GM23338 (cell line): ENCODE measurements around the gene SHISA3. TPM values are rescaled to one million over a fixed set of nuclear protein-coding genes. Genes with fewer than 3 reads are reported as not detected.

ENCODE experiments used
- ATAC-seq: fragments of 200-7000 bp; cut with Tn5 transposase; 3 replicates; pipeline ENCODE4 v1.9.1; 2020
- DNase-seq: peaks from one replicate; pipeline ENCODE4 v3.0.0-alpha.2; 2015; ENCODE audit warnings: low spot score
- H2AFZ ChIP-seq: fragments of 200-600 bp; sonication (generic); 2 replicates; pipeline ENCODE4 v1.8.0; 2016; ENCODE audit warnings: antibody characterized with exemption, mild to moderate bottlenecking, moderate library complexity
- H3F3A ChIP-seq: fragments of 200-600 bp; sonication (generic); replicated peaks from 2 replicates; pipeline ENCODE4 v1.8.0; 2017; ENCODE audit warnings: antibody characterized with exemption, mixed run types, low read depth
- H3K27ac ChIP-seq: fragments of 200-600 bp; sonication (generic); 2 replicates; pipeline ENCODE4 v1.6.1; 2016; ENCODE audit warnings: low read depth
- H3K27me3 ChIP-seq: fragments of 200-600 bp; sonication (generic); 2 replicates; pipeline ENCODE4 v1.8.0; 2016; ENCODE audit warnings: mild to moderate bottlenecking, mixed run types, moderate library complexity; ENCODE audit not compliant: insufficient read depth
- H3K36me3 ChIP-seq: fragments of 200-600 bp; sonication (generic); 2 replicates; pipeline ENCODE4 v1.8.0; 2016; ENCODE audit warnings: mild to moderate bottlenecking; ENCODE audit not compliant: insufficient read depth
- H3K4me1 ChIP-seq: fragments of 200-600 bp; sonication (generic); 2 replicates; pipeline ENCODE4 v1.8.0; 2016; ENCODE audit warnings: mild to moderate bottlenecking, moderate library complexity; ENCODE audit not compliant: insufficient read depth
- H3K4me2 ChIP-seq: fragments of 200-600 bp; sonication (generic); 2 replicates; pipeline ENCODE4 v1.7.1; 2017; ENCODE audit warnings: mixed run types
- H3K4me3 ChIP-seq: fragments of 200-600 bp; sonication (generic); 2 replicates; pipeline ENCODE4 v1.6.1; 2016; ENCODE audit warnings: mixed run types
- H3K79me2 ChIP-seq: fragments of 200-600 bp; sonication (generic); replicated peaks from 2 replicates; pipeline ENCODE4 v1.8.0; 2017; ENCODE audit warnings: mild to moderate bottlenecking; ENCODE audit not compliant: insufficient read depth
- H3K9me2 ChIP-seq: fragments of 200-600 bp; sonication (generic); 2 replicates; pipeline ENCODE4 v1.8.0; 2017; ENCODE audit not compliant: insufficient read depth
- H4K20me1 ChIP-seq: fragments of 200-600 bp; sonication (generic); replicated peaks from 2 replicates; pipeline ENCODE4 v1.8.0; 2017; ENCODE audit warnings: mild to moderate bottlenecking; ENCODE audit not compliant: insufficient read depth
- H3K27ac Mint-ChIP-seq: 2 replicates; pipeline ENCODE4 v1.8.0; 2020; ENCODE audit warnings: inconsistent platforms, mild to moderate bottlenecking, moderate library complexity, mixed read lengths
- H3K27me3 Mint-ChIP-seq: 3 replicates; pipeline ENCODE4 v1.8.0; 2022; ENCODE audit warnings: low read depth, mild to moderate bottlenecking, moderate library complexity, mixed read lengths, inconsistent platforms; ENCODE audit not compliant: insufficient read depth, poor library complexity
- H3K36me3 Mint-ChIP-seq: 3 replicates; pipeline ENCODE4 v1.8.0; 2021; ENCODE audit warnings: low read depth, mild to moderate bottlenecking, inconsistent platforms, moderate library complexity, mixed read lengths
- H3K4me1 Mint-ChIP-seq: 3 replicates; pipeline ENCODE4 v1.8.0; 2020; ENCODE audit warnings: mild to moderate bottlenecking, inconsistent platforms, mixed read lengths
- H3K4me3 Mint-ChIP-seq: 3 replicates; pipeline ENCODE4 v1.8.0; 2021; ENCODE audit warnings: moderate library complexity, mild to moderate bottlenecking, inconsistent platforms, mixed read lengths
- H3K9me3 Mint-ChIP-seq: 3 replicates; pipeline ENCODE4 v1.8.0; 2020; ENCODE audit warnings: moderate library complexity, mild to moderate bottlenecking, inconsistent platforms, mixed read lengths
- CTCF ChIP-seq, 2 experiments: fragments of 200-600 bp in 1 of 2; sonication (generic) in 1 of 2; conservative IDR thresholded peaks; 2 replicates each; pipeline versions ENCODE4 v1.5.1 to v1.6.1; 2016 to 2017; ENCODE audit warnings: antibody characterized with exemption in 2 of 2, low read depth in 2 of 2, mild to moderate bottlenecking in 2 of 2, moderate library complexity in 1 of 2
- ETS1 ChIP-seq: IDR thresholded peaks from 2 replicates; pipeline ENCODE4 v1.6.1; 2016; ENCODE audit warnings: antibody characterized with exemption
- EZH2phosphoT487 ChIP-seq: fragments of 200-600 bp; sonication (generic); IDR thresholded peaks from one replicate; pipeline ENCODE4 v1.8.1; 2018; ENCODE audit warnings: antibody characterized with exemption; ENCODE audit not compliant: unreplicated experiment
- JUNB ChIP-seq: IDR thresholded peaks from one replicate; pipeline ENCODE4 v1.6.1; 2016; ENCODE audit warnings: antibody characterized with exemption; ENCODE audit not compliant: unreplicated experiment
- NANOG ChIP-seq: IDR thresholded peaks from 2 replicates; pipeline ENCODE4 v1.6.1; 2016; ENCODE audit warnings: antibody characterized with exemption, borderline replicate concordance
- POLR2AphosphoS5 ChIP-seq: IDR thresholded peaks from 2 replicates; pipeline ENCODE4 v1.6.1; 2016; ENCODE audit warnings: antibody characterized with exemption, low read depth
- STAT1 ChIP-seq: IDR thresholded peaks from one replicate; pipeline ENCODE4 v1.6.1; 2016; ENCODE audit warnings: antibody characterized with exemption; ENCODE audit not compliant: unreplicated experiment
- ZNF331 ChIP-seq: fragments of 250-450 bp; sonication (Bioruptor Pico); IDR thresholded peaks from 2 replicates; pipeline ENCODE4 v1.5.0; 2020; ENCODE audit warnings: low read depth, mild to moderate bottlenecking, moderate library complexity
- ZNF462 ChIP-seq: fragments of 250-450 bp; sonication (Bioruptor Pico); IDR thresholded peaks from 2 replicates; pipeline ENCODE4 v1.5.0; 2020; ENCODE audit warnings: mild to moderate bottlenecking, moderate library complexity
- polyA plus RNA-seq: library from polyadenylated mRNA; unstranded; fragments of >200 nt; fragmentation: Nextera tagmentation; extraction: Ambion mirVana; gene quantifications from 2 replicates; pipeline ENCODE4 v1.2.1, GENCODE V29; 2016
- total RNA-seq: library from RNA; depleted of rRNA; stranded (reverse); fragments of >200 nt; shearing (Covaris generic); gene quantifications from 2 replicates; pipeline ENCODE4 v1.2.3, GENCODE V29; 2014

Gene SHISA3
- total and polyA plus RNA-seq, 2 experiments from 2014 or later = 4.4 to 5.0 TPM

DNA sequence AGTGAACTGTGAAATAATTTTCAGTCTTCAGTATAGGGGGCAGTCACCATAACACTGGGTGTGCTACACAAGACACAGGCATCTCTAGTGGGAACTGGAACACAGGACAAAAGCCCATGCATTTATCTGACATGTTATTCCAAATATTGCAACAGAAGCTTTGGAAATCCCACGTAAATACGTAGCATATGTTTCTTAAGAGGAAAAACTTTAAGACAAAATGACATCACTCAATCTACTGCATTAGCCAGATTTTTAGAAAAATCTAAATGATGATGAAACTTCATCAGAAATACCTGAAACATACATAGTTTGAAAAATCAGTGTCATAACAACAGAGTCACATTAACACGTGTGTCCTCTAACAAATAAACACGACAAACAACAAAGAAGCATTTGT lies 14.5 kb downstream of the SHISA3 start:
- Histone ChIP-seq H3K36me3 (no peaks in the 10 kb centered on the region), H3K4me1 (peaks cover 37% of the 10 kb centered on the region), H3K27me3 (no peaks in the 10 kb centered on the region), H3K9me2 (no peaks in the 10 kb centered on the region), H3F3A (no peaks in the 10 kb centered on the region), H3K27ac (no peak overlapping the region), H3K4me3 (no peak overlapping the region), H3K4me2 (no peak overlapping the region), H4K20me1 (no peaks in the 10 kb centered on the region), H2AFZ (no peak overlapping the region), H3K79me2 (no peaks in the 10 kb centered on the region)
- Mint-ChIP-seq H3K4me3 (no peak overlapping the region), H3K9me3 (no peaks in the 10 kb centered on the region), H3K27me3 (no peaks in the 10 kb centered on the region), H3K36me3 (no peaks in the 10 kb centered on the region), H3K27ac (no peak overlapping the region), H3K4me1 (peaks cover 50% of the 10 kb centered on the region)
- TF ChIP-seq JUNB = no peak
- TF ChIP-seq ETS1 = no peak
- TF ChIP-seq ZNF462 (CRISPR knock-in tag) = no peak
- TF ChIP-seq EZH2phosphoT487 = no peak
- no peak for TF ChIP-seq NANOG
- DNase-seq (no peak), ATAC-seq (no peak)

GRCh38 chr4:42412251-42412650 lies 15.0 kb downstream of the SHISA3 start:
- no peaks in the 10 kb centered on the region for H3K27me3 ChIP-seq
- Mint-ChIP-seq H3K4me1 (peaks cover 52% of the 10 kb centered on the region), H3K4me3 (no peak overlapping the region), H3K36me3 (no peaks in the 10 kb centered on the region), H3K27ac (no peak overlapping the region), H3K9me3 (no peaks in the 10 kb centered on the region), H3K27me3 (no peaks in the 10 kb centered on the region)
- H3K4me2 ChIP-seq = no peak overlapping the region
- no peaks in the 10 kb centered on the region for H3K9me2 ChIP-seq
- H3K36me3 ChIP-seq = no peaks in the 10 kb centered on the region
- H2AFZ ChIP-seq = no peak overlapping the region
- no peak for TF ChIP-seq ETS1
- TF ChIP-seq EZH2phosphoT487 = no peak
- no peak for TF ChIP-seq POLR2AphosphoS5
- no peak for TF ChIP-seq NANOG
- no peak for TF ChIP-seq STAT1
- no peak for TF ChIP-seq ZNF331 (CRISPR knock-in tag)
- no peak for TF ChIP-seq CTCF (conservative IDR thresholded peaks at IDR 0.05; ENCODE audit: low read depth in 2 of 2)
- no peak for ATAC-seq
- DNase-seq = no peak
- H3K4me1 ChIP-seq = peaks cover 39% of the 10 kb centered on the region
- no peaks in the 10 kb centered on the region for H4K20me1 ChIP-seq
- no peak overlapping the region for H3K4me3 ChIP-seq
- H3F3A ChIP-seq = no peaks in the 10 kb centered on the region
- no peaks in the 10 kb centered on the region for H3K79me2 ChIP-seq
- no peak overlapping the region for H3K27ac ChIP-seq
